ENCODE data around the gene TMEM143. TPM values are rescaled to one million over a fixed set of nuclear protein-coding genes. Genes with fewer than 3 reads are reported as not detected.

TMEM143 gene
- total RNA-seq, 1 experiment from 2014 or later: 6.6 TPM

- ATAC-seq (no peak), DNase-seq (ENCODE audit: low read depth, low spot score) (no peak)
- H3K4me3 ChIP-seq (ENCODE audit: low read depth in 2 of 2, low read length in 2 of 2): no peak overlapping the region
- no peaks in the 10 kb centered on the region; the same call in 1 of the 2 replicates for H3K4me1 ChIP-seq (ENCODE audit: control insufficient read depth, insufficient read depth, low read length)
- in situ Hi-C loops (cut with HindIII; ENCODE audit: low pct_unique_long_range_greater_than_20kb, low sequenced_read_pairs) (no loop called here), intact Hi-C loops (cut with micrococcal nuclease; ENCODE audit: unreplicated experiment) (no loop called here)
- BruUV-seq (replicated peaks): no TSS peak
- H3K27me3 ChIP-seq (ENCODE audit: control insufficient read depth, insufficient read depth, low read length): no peaks in the 10 kb centered on the region
- POLR2A ChIA-PET: no interaction called here
- no peak overlapping the region for H3K27ac ChIP-seq (ENCODE audit: low read length)
- no peaks in the 10 kb centered on the region for H3K9me3 ChIP-seq (ENCODE audit: control insufficient read depth, insufficient read depth, low read depth, low read length)
- H3K36me3 ChIP-seq (ENCODE audit: control insufficient read depth, insufficient read depth, low read length): no peaks in the 10 kb centered on the region; the same call in 1 of the 2 replicates
- TF ChIP-seq REST (IDR thresholded peaks at IDR 0.05; ENCODE audit: insufficient read depth in 1 of 2, low read depth in 2 of 2, low read length in 1 of 2) (no peak), POLR2AphosphoS5 (IDR thresholded peaks at IDR 0.05; ENCODE audit: low read depth, low read length) (no peak), TCF7L2 (IDR thresholded peaks at IDR 0.05; ENCODE audit: low read depth, low read length) (no peak), CTCF (IDR thresholded peaks at IDR 0.05) (no peak), SIN3A (IDR thresholded peaks at IDR 0.05; ENCODE audit: borderline replicate concordance, insufficient read depth, low read depth, low read length) (no peak)
- CTCF ChIA-PET: no interaction called here
Observed at GRCh38 chr19:48365602-48366001, 1.9 kb upstream of the TMEM143 start.

GRCh38 chr19:48364598-48365348, 1.0 kb upstream of the TMEM143 start:
- no peak for ATAC-seq
- ChIA-PET CTCF (no interaction called here), POLR2A (no interaction called here)
- no peaks in the 10 kb centered on the region for H3K27me3 ChIP-seq (ENCODE audit: control insufficient read depth, insufficient read depth, low read length)
- no peaks in the 10 kb centered on the region for H3K9me3 ChIP-seq (ENCODE audit: control insufficient read depth, insufficient read depth, low read depth, low read length)
- H3K4me3 ChIP-seq (ENCODE audit: low read depth in 2 of 2, low read length in 2 of 2): peak overlapping the region; percentile 54 to 73
- no peak for DNase-seq (ENCODE audit: low read depth, low spot score)
- BruUV-seq (replicated peaks): no TSS peak
- TF ChIP-seq SIN3A (IDR thresholded peaks at IDR 0.05; ENCODE audit: borderline replicate concordance, insufficient read depth, low read depth, low read length): no peak
- no peak for TF ChIP-seq POLR2AphosphoS5 (IDR thresholded peaks at IDR 0.05; ENCODE audit: low read depth, low read length)
- no peak for TF ChIP-seq TCF7L2 (IDR thresholded peaks at IDR 0.05; ENCODE audit: low read depth, low read length)
- TF ChIP-seq REST (IDR thresholded peaks at IDR 0.05; ENCODE audit: insufficient read depth in 1 of 2, low read depth in 2 of 2, low read length in 1 of 2): no peak
- no peak for TF ChIP-seq CTCF (IDR thresholded peaks at IDR 0.05)
- intact Hi-C loops (cut with micrococcal nuclease; ENCODE audit: unreplicated experiment) (no loop called here), in situ Hi-C loops (cut with HindIII; ENCODE audit: low pct_unique_long_range_greater_than_20kb, low sequenced_read_pairs) (no loop called here)
- H3K27ac ChIP-seq (ENCODE audit: low read length): peak overlapping the region; percentile 96
- no peaks in the 10 kb centered on the region; the same call in 1 of the 2 replicates for H3K4me1 ChIP-seq (ENCODE audit: control insufficient read depth, insufficient read depth, low read length)
- no peaks in the 10 kb centered on the region; the same call in 1 of the 2 replicates for H3K36me3 ChIP-seq (ENCODE audit: control insufficient read depth, insufficient read depth, low read length)
